GM12892 (cell line): Measurements from ENCODE around the gene SH3RF3.

Source experiments
- POLR2A ChIP-seq: IDR thresholded peaks from 2 replicates; pipeline ENCODE4 v1.6.1; 2011; ENCODE audit warnings: low read depth, low read length, control low read depth
- TAF1 ChIP-seq: IDR thresholded peaks from 2 replicates; pipeline ENCODE4 v1.6.1; 2011; ENCODE audit warnings: low read depth, mild to moderate bottlenecking, control low read depth, low read length, borderline replicate concordance

GRCh38 chr2:109435066-109435690 lies 306.2 kb downstream of the SH3RF3 start:
- no peak for TF ChIP-seq TAF1
- TF ChIP-seq POLR2A: no peak
